HEK293T (cell line): Measurements from ENCODE around the gene HADH.

Experiments
- ARNT ChIP-seq: fragments of 450-650 bp; IDR thresholded peaks from 2 replicates; pipeline ENCODE4 v1.6.1; 2017; ENCODE audit warnings: mild to moderate bottlenecking
- BHLHE40 ChIP-seq: fragments of 450-650 bp; IDR thresholded peaks from 2 replicates; pipeline ENCODE4 v1.6.1; 2016; ENCODE audit warnings: mild to moderate bottlenecking, moderate library complexity, borderline replicate concordance
- CTBP1 ChIP-seq: fragments of 450-650 bp; IDR thresholded peaks from 2 replicates; pipeline ENCODE4 v1.6.1; 2016; ENCODE audit warnings: borderline replicate concordance
- ELF4 ChIP-seq: fragments of 450-650 bp; IDR thresholded peaks from 2 replicates; pipeline ENCODE4 v1.6.1; 2017; ENCODE audit warnings: antibody characterized with exemption
- FOXA1 ChIP-seq: fragments of 450-650 bp; IDR thresholded peaks from 2 replicates; pipeline ENCODE4 v1.6.1; 2016; ENCODE audit warnings: mild to moderate bottlenecking
- FOXK2 ChIP-seq: fragments of 450-650 bp; IDR thresholded peaks from 2 replicates; pipeline ENCODE4 v1.6.1; 2016; ENCODE audit warnings: mild to moderate bottlenecking
- FOXM1 ChIP-seq: fragments of 450-650 bp; IDR thresholded peaks from 2 replicates; pipeline ENCODE4 v1.6.1; 2017; ENCODE audit warnings: mild to moderate bottlenecking, borderline replicate concordance
- LEF1 ChIP-seq: fragments of 450-650 bp; IDR thresholded peaks from 2 replicates; pipeline ENCODE4 v1.6.1; 2017; ENCODE audit warnings: mild to moderate bottlenecking, borderline replicate concordance
- SP1 ChIP-seq: fragments of 450-650 bp; IDR thresholded peaks from 2 replicates; pipeline ENCODE4 v1.6.1; 2017
- TF ChIP-seq, protein P1 (sequence below): fragments of 450-650 bp; IDR thresholded peaks from 2 replicates; pipeline ENCODE4 v1.6.1; 2016

DNA sequence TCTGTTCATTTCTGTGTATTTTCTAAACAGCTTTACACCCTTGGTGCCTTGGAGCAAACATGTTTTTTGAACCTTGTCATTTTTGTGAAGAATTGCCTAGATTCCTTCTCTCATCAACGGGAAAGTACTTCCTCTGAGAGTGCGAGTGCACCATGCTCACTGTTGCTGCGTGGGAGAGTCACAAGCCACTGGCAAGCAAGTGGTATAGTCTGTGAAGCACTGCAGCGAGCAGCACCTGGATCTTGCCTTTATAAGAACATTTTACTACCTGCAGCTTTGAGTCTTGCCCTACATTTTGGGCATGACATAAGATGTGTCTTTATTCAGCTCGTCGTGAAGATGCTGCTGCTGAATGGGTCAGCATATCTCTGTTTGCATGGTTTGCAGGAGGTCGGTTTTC, 44.9 kb downstream of the HADH start:
- TF ChIP-seq SP1 = no peak
- TF ChIP-seq BHLHE40 = no peak
- TF ChIP-seq FOXK2 = no peak
- no peak for TF ChIP-seq FOXA1
- no peak for TF ChIP-seq FOXM1
- TF ChIP-seq, protein P1, sequence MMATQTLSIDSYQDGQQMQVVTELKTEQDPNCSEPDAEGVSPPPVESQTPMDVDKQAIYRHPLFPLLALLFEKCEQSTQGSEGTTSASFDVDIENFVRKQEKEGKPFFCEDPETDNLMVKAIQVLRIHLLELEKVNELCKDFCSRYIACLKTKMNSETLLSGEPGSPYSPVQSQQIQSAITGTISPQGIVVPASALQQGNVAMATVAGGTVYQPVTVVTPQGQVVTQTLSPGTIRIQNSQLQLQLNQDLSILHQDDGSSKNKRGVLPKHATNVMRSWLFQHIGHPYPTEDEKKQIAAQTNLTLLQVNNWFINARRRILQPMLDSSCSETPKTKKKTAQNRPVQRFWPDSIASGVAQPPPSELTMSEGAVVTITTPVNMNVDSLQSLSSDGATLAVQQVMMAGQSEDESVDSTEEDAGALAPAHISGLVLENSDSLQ = no peak
- TF ChIP-seq ARNT = no peak
- no peak for TF ChIP-seq ELF4
- TF ChIP-seq LEF1 = no peak
- TF ChIP-seq CTBP1 = no peak
